NCI-H1048 (cell line): Measurements from ENCODE around the gene GALT.
"Not testable (repeated sequence)": the region's sequence is repeated elsewhere in the genome, so short reads cannot be mapped to it uniquely, and the experiment has no call there.

Source experiments
- DNase-seq: peaks from one replicate; lab custom pipeline; 2025; lab: John Stamatoyannopoulos, UW

Gene GALT

GRCh38 chr9:34627716-34628655, 18.5 kb upstream of the GALT start:
- DNase-seq: no peak

- DNase-seq: no peak
Measured at GRCh38 chr9:34628656-34629490, 17.6 kb upstream of the GALT start, which contains the start of gene ARID3C. ARID3C (minus strand) TSS chr9:34629066; CDS start chr9:34628014, 1,052 bp downstream.

- DNase-seq: no peak
Measured at GRCh38 chr9:34629491-34629808, 17.0 kb upstream of the GALT start.

- no peak for DNase-seq
Measured at GRCh38 chr9:34630402-34631154, 15.9 kb upstream of the GALT start.

- no peak for DNase-seq
Measured at GRCh38 chr9:34633166-34633565, 13.3 kb upstream of the GALT start.

DNA sequence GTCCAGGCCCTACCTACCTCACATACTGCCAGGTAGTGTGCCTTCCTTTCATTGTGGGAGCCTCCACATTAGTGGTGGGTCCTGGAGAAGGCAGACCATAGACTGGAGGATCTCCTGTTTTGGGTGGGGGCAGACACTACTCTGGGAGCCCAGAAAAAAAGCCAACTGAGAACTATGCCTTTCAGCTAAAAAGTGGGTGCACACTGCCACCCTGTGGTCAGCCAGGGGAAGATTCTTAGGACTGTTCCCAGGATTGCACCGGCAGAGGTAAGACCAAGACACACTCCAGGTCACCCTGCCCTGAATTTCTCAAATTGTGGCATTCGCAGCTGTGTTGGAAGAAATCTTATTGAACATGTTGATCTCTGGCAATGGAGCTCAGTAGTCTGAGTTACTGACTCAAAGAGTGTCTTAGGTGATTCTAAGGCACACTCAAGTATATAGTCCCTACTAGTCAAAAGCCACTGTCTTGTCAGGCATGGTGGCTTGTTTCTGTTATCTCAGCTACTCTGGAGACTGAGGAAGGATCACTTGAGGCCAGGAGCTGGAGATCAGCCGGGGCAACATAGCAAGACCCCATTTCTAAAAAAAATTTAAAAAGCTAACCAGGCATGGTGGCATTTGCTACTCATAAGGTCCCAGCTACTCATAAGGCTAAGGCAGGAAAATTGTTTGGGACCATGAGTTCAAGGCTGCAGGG, 12.5 kb upstream of the GALT start:
- no peak for DNase-seq

DNA sequence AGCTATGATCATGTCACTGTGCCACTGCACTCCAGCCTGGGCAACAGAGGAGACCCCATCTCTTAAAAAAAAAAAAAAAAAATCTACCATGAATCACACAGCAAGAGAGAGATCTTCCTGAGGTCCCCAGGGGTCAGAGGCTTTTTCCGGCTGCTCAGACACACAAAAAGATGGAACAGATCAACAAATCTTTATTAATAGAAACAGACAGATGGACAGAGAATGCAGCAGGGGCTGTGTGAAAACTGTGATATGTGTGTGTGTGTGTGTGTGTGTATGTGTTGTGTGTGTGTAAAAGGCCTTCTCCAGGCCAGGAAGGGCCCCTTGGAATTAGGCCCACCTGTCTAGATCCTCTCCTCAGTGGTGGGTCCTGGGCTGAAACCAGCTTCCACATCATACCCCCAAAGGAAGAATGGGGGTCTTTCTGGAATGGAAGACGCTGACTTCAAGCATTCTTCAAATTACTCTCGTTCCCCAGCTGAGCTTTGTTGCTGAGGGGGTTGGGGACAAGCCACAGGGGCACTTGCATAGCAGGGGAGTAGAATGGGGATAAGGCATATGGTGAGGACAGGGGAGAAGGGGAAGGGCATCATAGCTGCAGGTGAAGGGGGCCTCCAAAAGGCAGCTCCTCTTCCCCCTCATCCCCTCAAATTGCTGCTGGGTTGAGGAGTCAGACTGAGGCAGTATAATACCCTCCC, 11.8 kb upstream of the GALT start:
- DNase-seq: no peak

DNA sequence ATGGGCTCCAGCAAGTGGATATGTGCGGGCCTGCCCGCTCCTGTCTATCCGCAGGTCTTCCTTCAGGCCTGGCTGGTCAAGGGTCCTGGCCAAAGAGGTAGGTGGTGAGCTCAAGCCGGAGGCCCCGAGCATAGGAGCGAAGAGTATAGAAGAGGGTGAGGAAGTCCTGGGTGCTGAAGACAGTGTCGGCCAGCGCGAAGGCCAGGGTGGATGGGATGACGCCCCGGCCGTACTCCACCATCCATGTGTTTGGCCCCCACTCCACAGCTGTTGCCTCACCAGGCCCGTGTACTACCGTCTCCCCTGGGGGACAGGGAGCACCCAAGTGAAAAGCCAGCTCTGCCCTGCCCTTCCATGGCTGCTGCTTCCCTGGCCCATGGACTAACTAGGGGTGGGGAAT, 10.9 kb upstream of the GALT start:
- DNase-seq: no peak

- no peak for DNase-seq
Measured at GRCh38 chr9:34636791-34637355, 9.6 kb upstream of the GALT start.

DNA sequence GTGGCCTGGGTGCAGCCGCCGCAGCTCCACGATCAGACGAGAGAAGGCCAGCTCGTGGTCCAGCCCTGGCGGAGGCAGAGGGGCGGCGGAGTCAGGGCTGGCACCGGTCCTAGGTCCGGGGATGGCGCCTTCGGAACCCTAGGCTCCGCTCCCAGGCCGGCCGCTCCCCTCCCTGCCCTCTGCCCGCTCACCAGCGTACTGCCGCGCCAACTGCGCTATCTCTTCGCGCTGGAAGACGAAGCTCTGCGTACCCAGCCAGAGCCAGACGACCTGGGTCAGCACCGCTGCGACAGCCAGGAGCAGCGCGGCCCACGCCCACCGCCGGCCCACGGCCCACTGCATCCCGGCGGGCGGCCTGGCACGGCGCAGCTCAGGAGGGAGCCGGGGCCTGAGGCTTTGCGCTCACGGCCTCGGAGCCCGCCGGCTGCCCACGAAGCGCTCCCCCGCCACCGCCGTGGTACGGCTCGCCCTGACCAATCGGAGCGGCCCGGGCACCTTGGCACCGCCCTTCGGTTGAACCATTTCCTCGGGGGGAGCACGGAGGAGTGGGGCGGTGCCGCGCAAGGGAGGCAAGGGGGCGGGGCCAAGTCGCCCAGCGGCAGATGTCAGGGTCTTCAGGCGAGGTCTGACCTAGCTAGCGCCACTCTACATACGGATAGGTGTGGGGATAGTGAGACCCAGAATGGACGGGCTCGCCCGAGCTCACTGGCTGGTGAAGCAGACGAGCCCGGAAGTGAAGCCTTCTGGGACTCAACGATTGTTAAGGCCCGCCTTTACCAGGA, 8.9 kb upstream of the GALT start, which contains the start of gene SIGMAR1:
Gene SIGMAR1 (minus strand): TSS at position 432 of the 782 bp plus-strand sequence. CDS start 90 bp downstream, at position 342.
- peak; percentile 77 for DNase-seq

DNA sequence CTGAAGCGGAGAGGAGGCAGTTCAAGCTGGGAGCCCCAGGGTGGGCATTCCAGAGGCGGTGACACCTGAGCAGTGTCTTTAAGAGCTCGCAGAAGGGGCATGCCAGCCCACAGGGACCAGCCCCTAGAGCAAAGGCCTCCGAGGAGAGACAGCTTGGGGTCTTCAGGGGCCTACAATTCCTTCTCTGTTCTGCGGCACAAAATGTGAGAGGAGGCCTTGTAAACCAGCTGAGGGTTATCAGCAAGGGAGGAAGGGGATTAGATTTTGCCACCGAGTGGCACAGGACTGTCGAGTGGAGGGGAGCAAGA, 8.4 kb upstream of the GALT start:
- no peak for DNase-seq

GRCh38 chr9:34639322-34639721, 7.2 kb upstream of the GALT start:
- DNase-seq: not testable (repeated sequence)

- no peak for DNase-seq
Measured at GRCh38 chr9:34642679-34643078, 3.8 kb upstream of the GALT start.

- no peak for DNase-seq
Measured at GRCh38 chr9:34644766-34645314, 1.6 kb upstream of the GALT start.

DNA sequence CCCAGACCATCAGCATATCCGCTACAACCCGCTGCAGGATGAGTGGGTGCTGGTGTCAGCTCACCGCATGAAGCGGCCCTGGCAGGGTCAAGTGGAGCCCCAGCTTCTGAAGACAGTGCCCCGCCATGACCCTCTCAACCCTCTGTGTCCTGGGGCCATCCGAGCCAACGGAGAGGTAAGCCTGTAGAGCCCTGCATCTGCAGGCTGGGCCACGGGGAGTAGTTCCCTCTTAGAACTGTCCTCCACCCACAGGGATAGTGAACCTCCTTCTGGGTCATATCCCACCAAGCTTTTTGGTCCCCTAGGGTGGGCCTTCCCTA, 569 bp downstream of the GALT start:
- no peak for DNase-seq

GRCh38 chr9:34647651-34648050, 1.2 kb downstream of the GALT start:
- DNase-seq: no peak

GRCh38 chr9:34648673-34649072, 2.2 kb downstream of the GALT start:
- no peak for DNase-seq

DNA sequence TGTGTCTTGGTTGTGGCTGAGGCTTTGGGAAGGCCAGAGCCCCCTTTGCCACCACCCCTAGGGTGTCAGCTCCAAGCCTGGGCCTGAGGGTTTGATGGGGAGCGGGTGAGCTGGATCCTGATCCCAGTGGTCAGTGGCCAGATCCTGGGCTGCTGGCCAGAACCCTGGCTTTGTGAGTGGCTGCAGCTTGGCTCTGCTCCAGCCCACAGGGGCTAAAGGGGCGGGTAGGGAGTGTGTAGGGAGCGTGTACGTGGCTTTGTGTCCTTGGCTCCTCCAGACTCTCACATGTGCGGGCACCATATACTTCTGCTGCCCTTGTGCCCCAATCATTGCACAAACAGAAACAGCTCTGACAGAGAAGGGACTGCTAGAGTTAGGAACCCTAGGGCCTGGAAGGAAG, 4.3 kb downstream of the GALT start:
- DNase-seq: no peak

DNA sequence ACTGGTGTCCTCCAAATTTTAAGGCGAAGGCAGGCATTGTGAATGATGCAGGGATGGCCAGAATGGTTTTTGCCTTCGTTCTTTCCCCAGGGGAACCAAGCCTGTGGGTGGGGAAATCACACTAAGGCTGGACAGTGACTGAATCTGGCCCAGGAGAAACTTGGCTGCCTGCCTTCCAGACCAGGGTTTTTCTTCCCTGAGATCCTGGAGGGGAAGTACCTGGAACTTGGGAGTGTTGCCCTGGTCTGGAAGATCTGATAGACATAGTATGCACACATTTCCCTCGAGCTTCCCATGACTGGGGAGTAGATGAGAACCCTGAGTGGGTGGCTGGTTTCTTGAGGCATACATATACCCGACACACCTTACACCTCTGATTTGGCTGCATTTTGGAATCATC, 4.8 kb downstream of the GALT start:
- no peak for DNase-seq
